Progenitor cell of endocrine pancreas (in vitro differentiated cells): ENCODE results near the gene AMOTL2. TPM values are rescaled to one million over a fixed set of nuclear protein-coding genes. Genes with fewer than 3 reads are reported as not detected.

Experiments
- DNase-seq: peaks from one replicate; pipeline ENCODE4 v3.0.0; 2021; ENCODE audit warnings: low spot score; ENCODE audit not compliant: unreplicated experiment
- H3K27ac Mint-ChIP-seq: 2 replicates; pipeline ENCODE4 v1.8.0; 2021; ENCODE audit warnings: mild to moderate bottlenecking, moderate library complexity, mixed read lengths
- H3K27me3 Mint-ChIP-seq: 2 replicates; pipeline ENCODE4 v1.8.0; 2021; ENCODE audit warnings: mixed read lengths
- H3K36me3 Mint-ChIP-seq: 2 replicates; pipeline ENCODE4 v1.8.0; 2022; ENCODE audit warnings: mixed read lengths; ENCODE audit not compliant: insufficient read depth
- H3K4me1 Mint-ChIP-seq: 2 replicates; pipeline ENCODE4 v1.8.0; 2021; ENCODE audit warnings: low read depth, mixed read lengths
- H3K4me3 Mint-ChIP-seq: 2 replicates; pipeline ENCODE4 v1.8.0; 2021; ENCODE audit warnings: low read depth, mild to moderate bottlenecking, moderate library complexity, mixed read lengths
- H3K9me3 Mint-ChIP-seq: 2 replicates; pipeline ENCODE4 v1.8.0; 2021; ENCODE audit warnings: low read depth, mixed read lengths
- total RNA-seq: library from RNA; stranded (reverse); gene quantifications from 2 replicates; pipeline ENCODE4 v1.2.1, GENCODE V29; 2021
- TF ChIP-seq, protein P1 (sequence below): fragments of 200-600 bp; sonication (generic); IDR thresholded peaks from one replicate; pipeline ENCODE4 v1.5.0; 2021; ENCODE audit warnings: antibody characterized with exemption, mild to moderate bottlenecking; ENCODE audit not compliant: unreplicated experiment

Gene AMOTL2
- total RNA-seq, 1 donor from 2014 or later, result 94.4 TPM

DNA sequence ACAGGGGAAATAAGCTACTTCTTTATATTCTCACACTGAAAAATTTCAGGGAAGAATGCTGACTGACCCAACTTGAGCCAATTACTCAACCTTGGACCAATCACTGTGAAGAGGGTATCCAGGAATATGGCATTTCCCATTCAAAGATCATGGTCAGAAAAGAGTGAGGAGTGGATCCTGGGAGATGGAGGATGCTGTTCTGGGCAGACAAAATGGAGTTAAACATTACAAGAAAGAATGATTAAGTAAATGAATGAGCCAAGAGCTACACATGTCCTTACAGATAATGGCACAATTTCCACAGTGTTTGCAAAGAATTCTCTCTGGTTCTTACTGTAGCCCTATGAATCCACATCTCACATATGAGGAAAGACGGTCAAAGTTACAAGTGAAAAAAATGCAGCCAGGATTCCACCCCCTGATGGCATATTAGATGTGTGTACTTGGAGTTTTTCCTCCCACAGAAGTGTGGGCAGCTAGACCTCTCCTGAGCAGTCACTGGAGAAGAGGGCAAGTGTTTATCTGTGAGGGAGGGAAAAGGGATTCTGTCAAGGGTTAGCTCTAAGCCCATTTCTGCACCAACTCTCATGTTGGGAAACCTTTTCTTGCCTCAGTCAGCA lies 33.8 kb downstream of the AMOTL2 start:
- H3K27me3 Mint-ChIP-seq, result peaks cover 6% of the 10 kb centered on the region
- no peak for DNase-seq
- H3K9me3 Mint-ChIP-seq, result no peaks in the 10 kb centered on the region
- peaks cover 1% of the 10 kb centered on the region for H3K4me1 Mint-ChIP-seq
- no peak overlapping the region for H3K27ac Mint-ChIP-seq
- no peaks in the 10 kb centered on the region for H3K36me3 Mint-ChIP-seq
- TF ChIP-seq, protein P1, sequence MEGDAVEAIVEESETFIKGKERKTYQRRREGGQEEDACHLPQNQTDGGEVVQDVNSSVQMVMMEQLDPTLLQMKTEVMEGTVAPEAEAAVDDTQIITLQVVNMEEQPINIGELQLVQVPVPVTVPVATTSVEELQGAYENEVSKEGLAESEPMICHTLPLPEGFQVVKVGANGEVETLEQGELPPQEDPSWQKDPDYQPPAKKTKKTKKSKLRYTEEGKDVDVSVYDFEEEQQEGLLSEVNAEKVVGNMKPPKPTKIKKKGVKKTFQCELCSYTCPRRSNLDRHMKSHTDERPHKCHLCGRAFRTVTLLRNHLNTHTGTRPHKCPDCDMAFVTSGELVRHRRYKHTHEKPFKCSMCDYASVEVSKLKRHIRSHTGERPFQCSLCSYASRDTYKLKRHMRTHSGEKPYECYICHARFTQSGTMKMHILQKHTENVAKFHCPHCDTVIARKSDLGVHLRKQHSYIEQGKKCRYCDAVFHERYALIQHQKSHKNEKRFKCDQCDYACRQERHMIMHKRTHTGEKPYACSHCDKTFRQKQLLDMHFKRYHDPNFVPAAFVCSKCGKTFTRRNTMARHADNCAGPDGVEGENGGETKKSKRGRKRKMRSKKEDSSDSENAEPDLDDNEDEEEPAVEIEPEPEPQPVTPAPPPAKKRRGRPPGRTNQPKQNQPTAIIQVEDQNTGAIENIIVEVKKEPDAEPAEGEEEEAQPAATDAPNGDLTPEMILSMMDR, result no peak
- no peak overlapping the region for H3K4me3 Mint-ChIP-seq

DNA sequence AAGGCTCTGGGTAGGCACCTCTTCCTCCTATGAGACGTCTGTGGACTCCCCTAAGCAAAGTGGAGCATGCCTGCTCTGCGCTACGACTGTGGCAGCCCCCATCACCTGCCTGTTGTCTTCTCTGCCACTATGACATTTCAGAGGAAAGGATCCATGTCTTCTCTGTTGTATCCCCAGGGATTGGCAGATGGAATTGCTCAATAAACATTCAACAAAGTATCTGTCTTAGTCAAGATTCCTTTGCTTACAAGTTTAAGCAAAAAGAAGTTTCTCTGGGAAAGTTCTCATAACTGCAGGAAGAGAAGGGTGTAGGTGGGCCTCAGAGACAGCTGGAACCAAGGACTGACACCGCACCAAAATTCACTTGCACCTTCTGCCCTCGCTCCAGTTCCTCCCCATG lies 34.3 kb downstream of the AMOTL2 start:
- no peak overlapping the region for H3K27ac Mint-ChIP-seq
- TF ChIP-seq, protein P1, result no peak
- no peak overlapping the region for H3K4me3 Mint-ChIP-seq
- H3K27me3 Mint-ChIP-seq, result peaks cover 7% of the 10 kb centered on the region
- no peaks in the 10 kb centered on the region for H3K36me3 Mint-ChIP-seq
- no peak for DNase-seq
- H3K4me1 Mint-ChIP-seq, result peaks cover 1% of the 10 kb centered on the region
- no peaks in the 10 kb centered on the region for H3K9me3 Mint-ChIP-seq

DNA sequence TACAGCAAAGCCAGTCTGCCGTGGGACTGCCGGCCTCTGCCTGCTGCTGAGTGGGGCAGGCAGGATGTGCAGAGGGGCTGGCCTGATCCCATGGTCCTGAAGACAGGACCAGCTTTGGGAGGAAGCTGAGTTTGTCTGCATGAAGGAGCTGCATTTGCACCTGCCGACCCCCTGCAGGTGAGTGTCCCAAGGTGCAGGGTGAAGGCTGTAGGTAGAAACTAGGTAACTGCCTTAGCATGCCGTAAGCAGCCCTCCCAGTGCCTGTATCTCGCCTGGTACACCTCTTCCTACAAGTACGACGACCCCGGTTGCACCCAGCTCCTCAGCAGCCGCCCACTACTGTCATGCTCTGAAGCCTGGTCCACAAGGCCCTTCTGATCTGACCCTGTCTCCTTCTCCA lies 34.9 kb downstream of the AMOTL2 start:
- no peak overlapping the region for H3K27ac Mint-ChIP-seq
- no peaks in the 10 kb centered on the region for H3K9me3 Mint-ChIP-seq
- H3K4me1 Mint-ChIP-seq, result peaks cover 1% of the 10 kb centered on the region
- peaks cover 9% of the 10 kb centered on the region for H3K27me3 Mint-ChIP-seq
- H3K36me3 Mint-ChIP-seq, result no peaks in the 10 kb centered on the region
- no peak for DNase-seq
- TF ChIP-seq, protein P1, result peak; percentile 42
- no peak overlapping the region for H3K4me3 Mint-ChIP-seq

DNA sequence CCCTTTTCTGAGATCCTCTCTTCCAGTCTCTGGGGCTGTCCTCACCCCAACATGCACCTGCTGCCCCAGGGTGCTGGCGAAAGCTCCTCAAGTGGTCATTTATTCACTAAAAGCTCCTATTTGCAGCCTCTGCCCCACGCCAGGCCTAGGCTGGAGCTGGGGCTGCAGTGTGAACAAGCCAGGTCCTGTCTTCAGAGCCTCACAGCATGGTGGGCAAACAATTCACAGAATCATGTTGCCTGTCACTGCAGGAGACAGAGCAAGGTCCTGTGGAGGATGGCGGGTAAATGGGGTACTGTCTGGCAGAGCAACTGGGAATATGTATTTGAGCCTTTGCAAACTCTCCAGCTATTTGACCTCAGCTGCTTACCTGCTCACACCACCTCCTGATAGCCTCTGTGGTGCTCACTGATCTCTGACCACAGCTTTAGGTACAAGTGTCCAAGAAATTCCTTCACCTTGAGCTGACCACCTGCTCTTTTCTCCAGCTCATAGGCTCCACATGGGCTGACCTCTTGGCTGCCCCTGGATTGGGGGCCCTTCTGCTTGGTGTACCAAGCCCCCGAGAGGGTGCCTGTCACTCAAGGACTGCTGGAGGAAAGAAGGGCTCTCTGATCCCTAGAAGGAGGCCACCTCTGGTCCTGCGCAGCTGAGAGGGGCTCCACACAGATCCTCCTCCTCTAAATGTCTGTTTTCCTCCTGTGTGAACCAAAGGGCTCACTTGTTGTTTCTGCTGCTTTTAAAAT lies 35.6 kb downstream of the AMOTL2 start:
- Mint-ChIP-seq H3K27ac (no peak overlapping the region), H3K4me3 (no peak overlapping the region), H3K27me3 (peaks cover 11% of the 10 kb centered on the region), H3K9me3 (no peaks in the 10 kb centered on the region), H3K4me1 (peaks cover 1% of the 10 kb centered on the region), H3K36me3 (no peaks in the 10 kb centered on the region)
- no peak for DNase-seq
- TF ChIP-seq, protein P1, result no peak

DNA sequence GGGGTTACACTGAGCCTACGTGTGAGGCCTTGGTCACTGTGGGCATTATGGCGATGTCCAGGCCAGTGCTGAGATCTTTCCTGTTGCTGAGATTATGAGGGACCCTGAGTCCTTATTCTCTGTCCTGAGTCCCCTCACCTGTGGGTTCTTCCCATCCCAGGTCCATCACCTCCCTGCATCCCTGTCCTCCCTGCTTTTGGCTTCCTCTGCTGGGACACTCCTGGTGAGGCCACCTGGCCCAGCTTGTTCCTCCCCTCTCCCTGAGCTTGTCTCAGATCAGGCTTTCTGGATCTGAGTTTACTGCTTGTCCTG lies 36.1 kb downstream of the AMOTL2 start:
- DNase-seq, result no peak
- peaks cover 6% of the 10 kb centered on the region for H3K4me1 Mint-ChIP-seq
- TF ChIP-seq, protein P1, result no peak
- H3K27me3 Mint-ChIP-seq, result peaks cover 16% of the 10 kb centered on the region
- H3K36me3 Mint-ChIP-seq, result no peaks in the 10 kb centered on the region
- H3K9me3 Mint-ChIP-seq, result no peaks in the 10 kb centered on the region
- H3K4me3 Mint-ChIP-seq, result no peak overlapping the region
- H3K27ac Mint-ChIP-seq, result no peak overlapping the region
